Ascending aorta (tissue), 2 donors: ENCODE results near the gene HLX. TPM values are rescaled to one million over a fixed set of nuclear protein-coding genes. Genes with fewer than 3 reads are reported as not detected.

Experiments
- DNase-seq, 2 donors: peaks; one replicate each; pipeline ENCODE4 v3.0.0-alpha.2; 2019; ENCODE audit warnings: low spot score in 2 of 2
- H3K27ac ChIP-seq, 2 donors: fragments of 200-600 bp; sonication (generic); one replicate each; pipeline ENCODE4 v1.5.1; 2016 to 2017; ENCODE audit warnings: mild to moderate bottlenecking in 1 of 2
- H3K27me3 ChIP-seq: fragments of 200-600 bp; sonication (generic); one replicate; pipeline ENCODE4 v1.5.1; 2017
- H3K36me3 ChIP-seq, 2 donors: fragments of 200-600 bp; sonication (generic); one replicate each; pipeline ENCODE4 v1.5.1; 2016
- H3K4me1 ChIP-seq, 2 donors: fragments of 200-600 bp; sonication (generic); one replicate each; pipeline ENCODE4 v1.5.1; 2016 to 2017; ENCODE audit warnings: mild to moderate bottlenecking in 1 of 2
- H3K4me3 ChIP-seq, 2 donors: fragments of 200-600 bp; sonication (generic); one replicate each; pipeline ENCODE4 v1.5.1; 2016 to 2017; ENCODE audit warnings: mild to moderate bottlenecking in 1 of 2
- H3K9me3 ChIP-seq, 2 donors: fragments of 200-600 bp; sonication (generic); one replicate each; pipeline ENCODE4 v1.5.1; 2016
- intact Hi-C: fragments of 100-400 bp; cut with DNase I; formaldehyde crosslinking; loops from one replicate; pipeline ENCODE4 v1.15.1; 2023
- total RNA-seq: library from RNA; depleted of rRNA; stranded (reverse); fragments of >200 nt; gene quantifications from one replicate; pipeline ENCODE4 v1.1.0, GENCODE V29; 2016
- TF ChIP-seq, protein P1 (sequence below), 3 experiments: fragments of 200-600 bp in 2 of 3; fragments of 450-650 bp in 1 of 3; sonication (generic) in 2 of 3; IDR thresholded peaks; one replicate each; pipeline ENCODE4 v1.5.1; 2016 to 2019; ENCODE audit warnings: antibody characterized with exemption in 3 of 3, mild to moderate bottlenecking in 1 of 3, moderate library complexity in 1 of 3

HLX gene
- total RNA-seq, 1 donor from 2014 or later: 39.3 TPM

DNA sequence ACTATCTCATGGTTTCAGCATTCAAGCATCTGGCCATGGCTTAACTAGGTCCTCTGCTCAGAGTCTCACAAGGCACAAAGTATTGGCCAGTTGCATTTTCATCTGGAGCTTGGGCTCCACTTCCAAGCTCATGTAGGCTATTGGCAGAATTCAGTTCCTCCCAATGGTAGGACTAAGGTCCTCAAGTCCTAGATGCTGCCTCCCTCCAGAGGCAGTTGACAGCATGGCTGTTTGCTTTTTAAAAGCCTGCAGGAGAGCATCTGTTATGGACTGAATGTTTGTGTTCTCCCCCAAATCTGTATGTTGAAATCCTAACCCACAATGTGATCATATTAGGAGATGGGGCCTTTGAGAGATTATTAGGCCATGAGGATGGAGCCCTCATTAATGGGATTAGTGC, 38.0 kb upstream of the HLX start:
- TF ChIP-seq, protein P1, sequence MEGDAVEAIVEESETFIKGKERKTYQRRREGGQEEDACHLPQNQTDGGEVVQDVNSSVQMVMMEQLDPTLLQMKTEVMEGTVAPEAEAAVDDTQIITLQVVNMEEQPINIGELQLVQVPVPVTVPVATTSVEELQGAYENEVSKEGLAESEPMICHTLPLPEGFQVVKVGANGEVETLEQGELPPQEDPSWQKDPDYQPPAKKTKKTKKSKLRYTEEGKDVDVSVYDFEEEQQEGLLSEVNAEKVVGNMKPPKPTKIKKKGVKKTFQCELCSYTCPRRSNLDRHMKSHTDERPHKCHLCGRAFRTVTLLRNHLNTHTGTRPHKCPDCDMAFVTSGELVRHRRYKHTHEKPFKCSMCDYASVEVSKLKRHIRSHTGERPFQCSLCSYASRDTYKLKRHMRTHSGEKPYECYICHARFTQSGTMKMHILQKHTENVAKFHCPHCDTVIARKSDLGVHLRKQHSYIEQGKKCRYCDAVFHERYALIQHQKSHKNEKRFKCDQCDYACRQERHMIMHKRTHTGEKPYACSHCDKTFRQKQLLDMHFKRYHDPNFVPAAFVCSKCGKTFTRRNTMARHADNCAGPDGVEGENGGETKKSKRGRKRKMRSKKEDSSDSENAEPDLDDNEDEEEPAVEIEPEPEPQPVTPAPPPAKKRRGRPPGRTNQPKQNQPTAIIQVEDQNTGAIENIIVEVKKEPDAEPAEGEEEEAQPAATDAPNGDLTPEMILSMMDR (IDR thresholded peaks at IDR 0.05): no peak
- Histone ChIP-seq H3K9me3 (no peaks in the 10 kb centered on the region), H3K4me3 (no peak overlapping the region), H3K27ac (no peak overlapping the region), H3K27me3 (no peaks in the 10 kb centered on the region), H3K4me1 (peaks cover 0 to 7% of the 10 kb centered on the region in 2 donors), H3K36me3 (no peaks in the 10 kb centered on the region)
- no peak for DNase-seq
- intact Hi-C loops: no loop called here

DNA sequence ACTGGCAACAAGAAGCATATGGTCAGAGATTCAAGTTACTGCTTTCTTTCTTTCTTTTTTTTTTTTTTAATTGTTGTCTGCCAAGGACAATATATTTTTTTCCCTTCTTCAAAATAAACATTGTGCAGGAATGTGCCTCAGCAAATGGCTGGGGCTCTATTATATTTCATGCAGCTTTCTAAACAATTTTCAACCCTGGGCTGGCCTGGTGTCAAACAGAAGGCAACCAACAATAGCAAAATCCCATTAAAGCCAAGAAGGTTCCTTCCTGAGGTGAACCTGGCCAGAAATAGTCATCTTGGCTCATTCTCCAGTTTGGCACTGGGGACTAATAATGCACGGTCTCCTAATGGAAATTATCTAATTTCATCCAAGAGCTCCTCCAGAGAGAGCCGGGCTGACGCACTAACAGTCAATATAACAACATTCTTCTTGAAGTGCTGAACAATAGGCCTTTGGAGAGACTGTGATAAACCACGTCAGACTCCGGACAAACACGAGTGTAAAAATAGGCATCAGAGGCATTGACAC, 35.7 kb upstream of the HLX start:
- DNase-seq: no peak
- H3K9me3 ChIP-seq: no peaks in the 10 kb centered on the region
- TF ChIP-seq, protein P1 (IDR thresholded peaks at IDR 0.05): no peak

DNA sequence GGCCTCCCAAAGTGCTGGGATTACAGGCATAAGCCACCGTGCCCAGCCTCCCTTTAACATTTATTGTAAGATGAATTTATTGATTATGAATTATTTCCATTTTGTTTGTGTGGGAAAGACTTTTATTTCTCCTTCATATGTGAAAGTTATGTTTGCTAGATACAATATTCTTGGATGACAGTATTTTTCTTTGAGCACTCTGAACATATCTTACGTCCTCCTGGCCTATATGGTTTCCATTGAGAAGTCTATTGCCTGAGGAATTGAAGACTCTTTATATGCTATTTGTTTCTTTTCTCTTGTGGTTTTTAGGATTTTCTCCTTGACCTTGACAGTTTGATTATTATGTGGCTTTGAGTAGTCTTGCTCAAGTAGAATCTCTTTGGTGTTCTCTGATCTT, 26.8 kb upstream of the HLX start:
- Histone ChIP-seq H3K27ac (no peak overlapping the region), H3K27me3 (no peaks in the 10 kb centered on the region), H3K9me3 (peaks cover 5 to 44% of the 10 kb centered on the region in 2 donors), H3K4me1 (no peaks in the 10 kb centered on the region), H3K36me3 (no peaks in the 10 kb centered on the region), H3K4me3 (no peak overlapping the region)
- TF ChIP-seq, protein P1 (IDR thresholded peaks at IDR 0.05): no peak
- DNase-seq: no peak
- intact Hi-C loops: no loop called here

More for the DNA sequence above, 35.7 kb upstream of the HLX start:
- no peaks in the 10 kb centered on the region for H3K27me3 ChIP-seq
- H3K27ac ChIP-seq: no peak overlapping the region
- H3K36me3 ChIP-seq: no peaks in the 10 kb centered on the region
- no peak overlapping the region for H3K4me3 ChIP-seq
- peaks cover 0 to 7% of the 10 kb centered on the region in 2 donors for H3K4me1 ChIP-seq
- intact Hi-C loops: no loop called here

DNA sequence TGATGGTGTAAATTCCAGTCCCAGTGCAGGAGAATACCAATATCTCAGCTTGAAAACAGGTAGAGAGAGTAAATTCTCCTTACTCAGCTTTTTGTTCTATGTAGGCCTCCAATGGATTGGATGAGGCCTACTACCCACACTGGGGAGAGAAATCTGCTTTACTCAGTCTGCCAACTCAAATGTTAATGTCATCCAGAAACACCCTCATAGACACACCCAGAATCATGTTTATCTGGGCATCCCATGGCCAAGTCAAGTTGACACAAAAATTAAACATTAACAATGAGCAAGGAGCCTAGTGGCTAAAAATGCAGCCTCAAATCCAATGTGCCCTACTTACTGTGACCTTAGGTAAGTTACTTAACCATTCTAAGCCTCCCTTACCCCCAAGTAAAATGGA, 6.9 kb upstream of the HLX start:
- TF ChIP-seq, protein P1 (IDR thresholded peaks at IDR 0.05): no peak

DNA sequence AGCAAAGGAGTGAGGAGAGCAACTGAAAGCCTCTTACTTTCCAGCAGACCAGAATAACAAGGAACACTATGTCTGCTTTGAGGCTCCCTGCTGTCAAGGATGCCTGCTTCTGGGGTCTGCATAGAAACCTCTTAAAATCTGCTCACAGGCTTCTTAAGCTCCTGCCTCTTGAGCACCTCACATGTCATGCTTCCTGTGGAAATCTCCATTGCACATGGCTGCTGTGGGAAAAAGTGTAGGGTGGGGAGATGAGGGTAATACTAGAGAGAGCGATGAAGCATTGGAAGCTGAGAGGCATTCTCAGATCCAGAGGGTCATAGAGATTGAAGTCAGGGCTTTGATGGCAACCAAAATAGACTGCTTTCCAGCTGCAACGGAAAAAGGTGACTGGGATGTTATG, 6.2 kb upstream of the HLX start:
- Histone ChIP-seq H3K4me1 (no peaks in the 10 kb centered on the region), H3K27me3 (no peaks in the 10 kb centered on the region), H3K4me3 (no peak overlapping the region), H3K9me3 (no peaks in the 10 kb centered on the region), H3K27ac (no peak overlapping the region), H3K36me3 (no peaks in the 10 kb centered on the region)
- intact Hi-C loops: loop anchor here (10.0 kb wide), 1 partner anchor 128 kb away; the partner anchor contains the start of gene MTARC2
- DNase-seq: no peak
- TF ChIP-seq, protein P1 (IDR thresholded peaks at IDR 0.05): no peak

More for the DNA sequence above, 6.9 kb upstream of the HLX start:
- no peaks in the 10 kb centered on the region for H3K4me1 ChIP-seq
- H3K27ac ChIP-seq: no peak overlapping the region
- no peaks in the 10 kb centered on the region for H3K36me3 ChIP-seq
- DNase-seq: no peak
- no peaks in the 10 kb centered on the region for H3K27me3 ChIP-seq
- no peaks in the 10 kb centered on the region for H3K9me3 ChIP-seq
- no peak overlapping the region for H3K4me3 ChIP-seq
- intact Hi-C loops: loop anchor here (10.0 kb wide), 1 partner anchor 127 kb away; the partner anchor contains the start of gene MTARC2
